H1 (cell line): ENCODE results near the gene TCERG1L. TPM values are rescaled to one million over a fixed set of nuclear protein-coding genes. Genes with fewer than 3 reads are reported as not detected.

Experiments
- ASH2L ChIP-seq: fragments of 200-600, 300-600 bp; sonication (generic); IDR thresholded peaks from one replicate; pipeline ENCODE4 v1.7.1; 2017; ENCODE audit warnings: low read length
- KDM1A ChIP-seq: fragments of 200-600, 300-600 bp; sonication (generic); IDR thresholded peaks from 2 replicates; pipeline ENCODE4 v1.7.1; 2016; ENCODE audit warnings: mild to moderate bottlenecking, low read length, borderline replicate concordance
- SIRT6 ChIP-seq: IDR thresholded peaks from one replicate; pipeline ENCODE4 v1.7.1; 2012; ENCODE audit warnings: low read length, inconsistent platforms
- polyA plus RNA-seq, 7 experiments: library from polyadenylated mRNA; depleted of rRNA in 3 of 7; stranded (reverse) in 5 of 7; unstranded in 2 of 7; fragments of >200 nt in 5 of 7; fragments of 200-250 nt in 2 of 7; gene quantifications; 1 replicate in 5 of 7; 2 replicates in 1 of 7; 4 replicates in 1 of 7; pipeline versions ENCODE4 v1.2.1 to v1.2.3, GENCODE V29; 2011 to 2013; ENCODE audit warnings: missing spikeins in 2 of 7, mixed read lengths in 2 of 7
- total RNA-seq: library from RNA; stranded (reverse); fragmentation: NEBNext Ultra II Directional; extraction: Animal tissue kit (Norgen Biotek cat#: 25700); gene quantifications from 2 replicates; pipeline ENCODE4 v1.2.1, GENCODE V29; 2021

Gene TCERG1L
- total and polyA plus RNA-seq, 2 of the 8 experiments (the other 6 are each of a cell fraction or from before 2014, with no cell fraction given) = 3.9 to 6.9 TPM

DNA sequence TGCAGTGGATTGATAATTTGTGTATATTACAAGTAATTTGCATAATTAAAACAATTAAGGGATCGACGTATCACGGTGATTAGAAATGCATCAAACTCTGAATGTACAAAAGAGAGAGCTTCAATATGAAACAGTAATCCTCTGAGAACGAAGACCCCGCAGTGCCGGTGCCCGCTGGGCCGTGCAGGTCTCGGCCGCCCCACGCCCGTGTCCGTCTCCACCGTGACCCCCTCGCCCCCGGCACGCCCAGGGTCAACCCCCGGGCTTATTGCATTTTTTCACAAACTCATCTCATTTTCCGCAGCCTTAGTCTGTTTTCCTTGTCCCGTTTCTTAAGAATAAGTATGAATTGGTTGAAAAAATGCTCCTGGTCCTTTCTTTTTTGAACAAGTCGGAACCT is 218.6 kb downstream of the TCERG1L start (continued):
- TF ChIP-seq ASH2L (no peak), KDM1A (no peak), SIRT6 (no peak)
